ENCODE measurements around the gene CYGB. TPM values are rescaled to one million over a fixed set of nuclear protein-coding genes. Genes with fewer than 3 reads are reported as not detected.

CYGB gene
- total and polyA plus RNA-seq, 2 of the 13 experiments (the other 11 are each of a cell fraction or from before 2014, with no cell fraction given): 18.9 to 27.1 TPM

- peak; percentile 82; the same call in 1 of the 2 replicates for TF ChIP-seq KMT2B (CRISPR knock-in tag; IDR thresholded peaks at IDR 0.05)
- TF ChIP-seq KDM5A (IDR thresholded peaks at IDR 0.05; ENCODE audit: borderline replicate concordance, low read length): peak; percentile 72; the same call in 1 of the 2 replicates
- peak; percentile 55; the same call in 1 of the 2 replicates for TF ChIP-seq FOXO4 (CRISPR knock-in tag; conservative IDR thresholded peaks at IDR 0.05)
- TF ChIP-seq DRAP1 (CRISPR knock-in tag; IDR thresholded peaks at IDR 0.05): peak; percentile 99
- TF ChIP-seq ZNF468 (CRISPR knock-in tag; IDR thresholded peaks at IDR 0.05): peak; percentile 69; the same call in 1 of the 2 replicates
- peak; percentile 99 for TF ChIP-seq POLR2G (IDR thresholded peaks at IDR 0.05; ENCODE audit: low read depth, low read length)
- no peak for TF ChIP-seq SOX6 (IDR thresholded peaks at IDR 0.05)
- peak; percentile 67 for TF ChIP-seq SOX6 (CRISPR knock-in tag; IDR thresholded peaks at IDR 0.05)
- TF ChIP-seq ARNT (IDR thresholded peaks at IDR 0.05): no peak
- TF ChIP-seq SRF (IDR thresholded peaks at IDR 0.05; ENCODE audit: low read depth, low read length): no peak; the same call in 1 of the 2 replicates
- peak; percentile 86 for TF ChIP-seq AGO2 (optimal IDR thresholded peaks at IDR 0.05; ENCODE audit: low read depth, low read length)
- TF ChIP-seq RERE (CRISPR knock-in tag; IDR thresholded peaks at IDR 0.05; ENCODE audit: low read depth): no peak
- TF ChIP-seq ZNF225 (CRISPR knock-in tag; IDR thresholded peaks at IDR 0.05): peak; percentile 95
- TF ChIP-seq, protein P1, sequence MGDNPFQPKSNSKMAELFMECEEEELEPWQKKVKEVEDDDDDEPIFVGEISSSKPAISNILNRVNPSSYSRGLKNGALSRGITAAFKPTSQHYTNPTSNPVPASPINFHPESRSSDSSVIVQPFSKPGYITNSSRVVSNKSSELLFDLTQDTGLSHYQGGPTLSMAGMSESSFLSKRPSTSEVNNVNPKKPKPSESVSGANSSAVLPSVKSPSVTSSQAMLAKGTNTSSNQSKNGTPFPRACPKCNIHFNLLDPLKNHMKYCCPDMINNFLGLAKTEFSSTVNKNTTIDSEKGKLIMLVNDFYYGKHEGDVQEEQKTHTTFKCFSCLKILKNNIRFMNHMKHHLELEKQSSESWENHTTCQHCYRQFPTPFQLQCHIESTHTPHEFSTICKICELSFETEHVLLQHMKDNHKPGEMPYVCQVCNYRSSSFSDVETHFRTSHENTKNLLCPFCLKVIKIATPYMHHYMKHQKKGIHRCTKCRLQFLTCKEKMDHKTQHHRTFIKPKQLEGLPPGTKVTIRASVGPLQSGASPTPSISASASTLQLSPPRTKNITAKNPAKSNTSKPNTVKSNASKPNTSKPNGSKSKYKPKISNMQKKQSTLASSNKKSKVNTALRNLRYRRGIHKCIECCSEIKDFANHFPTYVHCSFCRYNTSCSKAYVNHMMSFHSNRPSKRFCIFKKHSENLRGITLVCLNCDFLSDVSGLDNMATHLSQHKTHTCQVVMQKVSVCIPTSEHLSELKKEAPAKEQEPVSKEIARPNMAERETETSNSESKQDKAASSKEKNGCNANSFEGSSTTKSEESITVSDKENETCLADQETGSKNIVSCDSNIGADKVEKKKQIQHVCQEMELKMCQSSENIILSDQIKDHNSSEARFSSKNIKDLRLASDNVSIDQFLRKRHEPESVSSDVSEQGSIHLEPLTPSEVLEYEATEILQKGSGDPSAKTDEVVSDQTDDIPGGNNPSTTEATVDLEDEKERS (CRISPR knock-in tag; IDR thresholded peaks at IDR 0.05): no peak
- TF ChIP-seq ARNTL (CRISPR knock-in tag; IDR thresholded peaks at IDR 0.05): peak; percentile 85
Measured at GRCh38 chr17:76557368-76558197, 20.1 kb upstream of the CYGB start (continued).
